GM23338 (cell line): ENCODE data around the gene ZNF331. TPM values are rescaled to one million over a fixed set of nuclear protein-coding genes. Genes with fewer than 3 reads are reported as not detected.

Experiments used
- ATAC-seq: fragments of 200-7000 bp; cut with Tn5 transposase; 3 replicates; pipeline ENCODE4 v1.9.1; 2020
- DNase-seq: peaks from one replicate; pipeline ENCODE4 v3.0.0-alpha.2; 2015; ENCODE audit warnings: low spot score
- H2AFZ ChIP-seq: fragments of 200-600 bp; sonication (generic); 2 replicates; pipeline ENCODE4 v1.8.0; 2016; ENCODE audit warnings: antibody characterized with exemption, mild to moderate bottlenecking, moderate library complexity
- H3F3A ChIP-seq: fragments of 200-600 bp; sonication (generic); replicated peaks from 2 replicates; pipeline ENCODE4 v1.8.0; 2017; ENCODE audit warnings: antibody characterized with exemption, mixed run types, low read depth
- H3K27ac ChIP-seq: fragments of 200-600 bp; sonication (generic); 2 replicates; pipeline ENCODE4 v1.6.1; 2016; ENCODE audit warnings: low read depth
- H3K27me3 ChIP-seq: fragments of 200-600 bp; sonication (generic); 2 replicates; pipeline ENCODE4 v1.8.0; 2016; ENCODE audit warnings: mild to moderate bottlenecking, mixed run types, moderate library complexity; ENCODE audit not compliant: insufficient read depth
- H3K36me3 ChIP-seq: fragments of 200-600 bp; sonication (generic); 2 replicates; pipeline ENCODE4 v1.8.0; 2016; ENCODE audit warnings: mild to moderate bottlenecking; ENCODE audit not compliant: insufficient read depth
- H3K4me1 ChIP-seq: fragments of 200-600 bp; sonication (generic); 2 replicates; pipeline ENCODE4 v1.8.0; 2016; ENCODE audit warnings: mild to moderate bottlenecking, moderate library complexity; ENCODE audit not compliant: insufficient read depth
- H3K4me2 ChIP-seq: fragments of 200-600 bp; sonication (generic); 2 replicates; pipeline ENCODE4 v1.7.1; 2017; ENCODE audit warnings: mixed run types
- H3K4me3 ChIP-seq: fragments of 200-600 bp; sonication (generic); 2 replicates; pipeline ENCODE4 v1.6.1; 2016; ENCODE audit warnings: mixed run types
- H3K79me2 ChIP-seq: fragments of 200-600 bp; sonication (generic); replicated peaks from 2 replicates; pipeline ENCODE4 v1.8.0; 2017; ENCODE audit warnings: mild to moderate bottlenecking; ENCODE audit not compliant: insufficient read depth
- H3K9me2 ChIP-seq: fragments of 200-600 bp; sonication (generic); 2 replicates; pipeline ENCODE4 v1.8.0; 2017; ENCODE audit not compliant: insufficient read depth
- H4K20me1 ChIP-seq: fragments of 200-600 bp; sonication (generic); replicated peaks from 2 replicates; pipeline ENCODE4 v1.8.0; 2017; ENCODE audit warnings: mild to moderate bottlenecking; ENCODE audit not compliant: insufficient read depth
- H3K27ac Mint-ChIP-seq: 2 replicates; pipeline ENCODE4 v1.8.0; 2020; ENCODE audit warnings: inconsistent platforms, mild to moderate bottlenecking, moderate library complexity, mixed read lengths
- H3K27me3 Mint-ChIP-seq: 3 replicates; pipeline ENCODE4 v1.8.0; 2022; ENCODE audit warnings: low read depth, mild to moderate bottlenecking, moderate library complexity, mixed read lengths, inconsistent platforms; ENCODE audit not compliant: insufficient read depth, poor library complexity
- H3K36me3 Mint-ChIP-seq: 3 replicates; pipeline ENCODE4 v1.8.0; 2021; ENCODE audit warnings: low read depth, mild to moderate bottlenecking, inconsistent platforms, moderate library complexity, mixed read lengths
- H3K4me1 Mint-ChIP-seq: 3 replicates; pipeline ENCODE4 v1.8.0; 2020; ENCODE audit warnings: mild to moderate bottlenecking, inconsistent platforms, mixed read lengths
- H3K4me3 Mint-ChIP-seq: 3 replicates; pipeline ENCODE4 v1.8.0; 2021; ENCODE audit warnings: moderate library complexity, mild to moderate bottlenecking, inconsistent platforms, mixed read lengths
- H3K9me3 Mint-ChIP-seq: 3 replicates; pipeline ENCODE4 v1.8.0; 2020; ENCODE audit warnings: moderate library complexity, mild to moderate bottlenecking, inconsistent platforms, mixed read lengths
- CREB1 ChIP-seq: fragments of 250-450 bp; sonication (Bioruptor Pico); IDR thresholded peaks from 2 replicates; pipeline ENCODE4 v1.5.0; 2020; ENCODE audit warnings: low read depth, mild to moderate bottlenecking, moderate library complexity
- EZH2 ChIP-seq: fragments of 200-600 bp; sonication (generic); IDR thresholded peaks from one replicate; pipeline ENCODE4 v1.8.0; 2017; ENCODE audit warnings: antibody characterized with exemption, mild to moderate bottlenecking, low read depth; ENCODE audit not compliant: unreplicated experiment
- JUNB ChIP-seq: IDR thresholded peaks from one replicate; pipeline ENCODE4 v1.6.1; 2016; ENCODE audit warnings: antibody characterized with exemption; ENCODE audit not compliant: unreplicated experiment
- NANOG ChIP-seq: IDR thresholded peaks from 2 replicates; pipeline ENCODE4 v1.6.1; 2016; ENCODE audit warnings: antibody characterized with exemption, borderline replicate concordance
- POLR2AphosphoS5 ChIP-seq: IDR thresholded peaks from 2 replicates; pipeline ENCODE4 v1.6.1; 2016; ENCODE audit warnings: antibody characterized with exemption, low read depth
- STAT1 ChIP-seq: IDR thresholded peaks from one replicate; pipeline ENCODE4 v1.6.1; 2016; ENCODE audit warnings: antibody characterized with exemption; ENCODE audit not compliant: unreplicated experiment
- ZNF114 ChIP-seq: fragments of 250-450 bp; sonication (Bioruptor Pico); IDR thresholded peaks from 2 replicates; pipeline ENCODE4 v1.5.0; 2020; ENCODE audit warnings: mild to moderate bottlenecking, moderate library complexity
- ZNF331 ChIP-seq: fragments of 250-450 bp; sonication (Bioruptor Pico); IDR thresholded peaks from 2 replicates; pipeline ENCODE4 v1.5.0; 2020; ENCODE audit warnings: low read depth, mild to moderate bottlenecking, moderate library complexity
- polyA plus RNA-seq: library from polyadenylated mRNA; unstranded; fragments of >200 nt; fragmentation: Nextera tagmentation; extraction: Ambion mirVana; gene quantifications from 2 replicates; pipeline ENCODE4 v1.2.1, GENCODE V29; 2016
- total RNA-seq: library from RNA; depleted of rRNA; stranded (reverse); fragments of >200 nt; shearing (Covaris generic); gene quantifications from 2 replicates; pipeline ENCODE4 v1.2.3, GENCODE V29; 2014
- TF ChIP-seq, protein P1 (sequence below): fragments of 250-450 bp; sonication (Bioruptor Pico); IDR thresholded peaks from 2 replicates; pipeline ENCODE4 v1.5.0; 2020; ENCODE audit warnings: mild to moderate bottlenecking, moderate library complexity
- TF ChIP-seq, protein P2 (sequence below): IDR thresholded peaks from one replicate; pipeline ENCODE4 v1.6.1; 2018; ENCODE audit warnings: antibody characterized with exemption; ENCODE audit not compliant: unreplicated experiment

Gene ZNF331
- total and polyA plus RNA-seq, 2 experiments from 2014 or later: 36.2 to 46.5 TPM

DNA sequence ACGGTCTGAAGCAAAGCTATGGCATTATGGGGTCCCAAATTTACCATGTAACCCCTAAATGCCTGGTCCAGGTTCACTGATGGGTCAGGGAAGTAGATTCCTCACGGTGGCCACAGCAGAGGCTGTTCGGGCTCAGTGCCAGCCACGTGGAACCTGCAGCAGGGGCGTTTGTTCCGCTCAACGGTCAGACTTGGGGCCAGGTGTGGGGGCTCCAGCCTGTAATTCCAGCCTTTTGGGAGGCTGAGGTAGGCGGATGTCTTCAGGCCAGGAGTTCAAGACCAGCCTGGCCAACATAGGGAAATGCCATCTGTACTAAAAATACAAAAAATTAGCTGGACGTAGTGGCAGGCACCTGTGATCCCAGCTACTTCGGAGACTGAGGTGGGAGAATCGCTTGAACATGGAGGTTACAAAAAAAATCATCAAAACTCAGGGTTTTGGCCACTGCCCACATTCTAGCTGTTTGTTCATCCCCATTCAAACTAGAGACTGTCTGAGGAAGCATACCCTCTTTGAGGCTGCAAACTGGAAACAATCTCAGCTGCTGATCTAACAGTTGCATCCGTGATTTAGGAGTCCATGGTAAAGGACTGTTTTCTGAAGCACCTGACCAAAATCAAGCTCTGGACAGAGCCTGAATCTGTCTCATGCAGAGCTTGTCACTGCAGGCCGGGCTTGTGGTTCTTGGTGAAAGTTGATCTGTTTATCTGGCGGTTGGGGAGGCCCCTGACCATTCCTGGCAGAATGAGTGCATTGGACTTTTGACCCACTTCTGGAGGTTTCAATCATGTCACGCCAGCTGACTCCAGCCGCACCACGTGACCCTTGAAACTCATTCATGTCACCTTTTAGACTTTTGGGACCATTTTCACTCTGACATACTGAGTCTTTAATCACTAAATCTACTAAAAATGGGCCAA lies 30.2 kb upstream of the ZNF331 start:
- Mint-ChIP-seq H3K27me3 (peaks cover 17% of the 10 kb centered on the region), H3K27ac (no peak overlapping the region), H3K9me3 (no peaks in the 10 kb centered on the region), H3K4me1 (peaks cover 25% of the 10 kb centered on the region), H3K36me3 (no peaks in the 10 kb centered on the region; the same call in 2 of the 3 replicates), H3K4me3 (no peak overlapping the region)
- Histone ChIP-seq H3K36me3 (no peaks in the 10 kb centered on the region), H3F3A (peaks cover 16% of the 10 kb centered on the region), H3K27ac (no peak overlapping the region), H3K79me2 (no peaks in the 10 kb centered on the region), H4K20me1 (peaks cover 4% of the 10 kb centered on the region; the same call in 1 of the 2 replicates), H3K9me2 (no peaks in the 10 kb centered on the region), H3K4me2 (no peak overlapping the region), H3K4me3 (no peak overlapping the region), H3K4me1 (peaks cover 21% of the 10 kb centered on the region; the same call in 1 of the 2 replicates), H3K27me3 (no peaks in the 10 kb centered on the region), H2AFZ (no peak overlapping the region)
- no peak for TF ChIP-seq ZNF331 (CRISPR knock-in tag)
- no peak for TF ChIP-seq EZH2
- TF ChIP-seq JUNB: no peak
- no peak for DNase-seq
- ATAC-seq: no peak

DNA sequence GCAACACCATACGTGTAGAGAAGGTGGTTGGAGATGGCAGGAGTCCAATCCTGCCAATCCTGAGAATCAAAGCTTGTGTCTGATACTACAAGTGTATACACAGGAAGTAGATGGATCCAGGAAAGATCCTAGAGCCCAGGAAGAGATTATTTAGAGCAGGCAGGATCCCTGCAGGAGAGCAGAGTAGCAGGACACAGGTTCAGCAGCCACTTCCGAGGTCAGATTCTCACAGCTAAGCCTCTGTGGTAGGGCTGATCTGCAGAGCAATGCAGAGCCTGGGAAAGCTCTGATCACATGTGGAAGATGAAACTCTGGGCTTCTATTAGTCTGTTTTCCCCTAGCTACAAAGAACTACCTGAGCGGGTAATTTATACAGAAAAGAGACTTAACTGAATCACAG lies 28.5 kb upstream of the ZNF331 start:
- H3K9me2 ChIP-seq: no peaks in the 10 kb centered on the region
- peaks cover 19% of the 10 kb centered on the region for H3K4me1 Mint-ChIP-seq
- H3K4me2 ChIP-seq: no peak overlapping the region
- TF ChIP-seq, protein P1, sequence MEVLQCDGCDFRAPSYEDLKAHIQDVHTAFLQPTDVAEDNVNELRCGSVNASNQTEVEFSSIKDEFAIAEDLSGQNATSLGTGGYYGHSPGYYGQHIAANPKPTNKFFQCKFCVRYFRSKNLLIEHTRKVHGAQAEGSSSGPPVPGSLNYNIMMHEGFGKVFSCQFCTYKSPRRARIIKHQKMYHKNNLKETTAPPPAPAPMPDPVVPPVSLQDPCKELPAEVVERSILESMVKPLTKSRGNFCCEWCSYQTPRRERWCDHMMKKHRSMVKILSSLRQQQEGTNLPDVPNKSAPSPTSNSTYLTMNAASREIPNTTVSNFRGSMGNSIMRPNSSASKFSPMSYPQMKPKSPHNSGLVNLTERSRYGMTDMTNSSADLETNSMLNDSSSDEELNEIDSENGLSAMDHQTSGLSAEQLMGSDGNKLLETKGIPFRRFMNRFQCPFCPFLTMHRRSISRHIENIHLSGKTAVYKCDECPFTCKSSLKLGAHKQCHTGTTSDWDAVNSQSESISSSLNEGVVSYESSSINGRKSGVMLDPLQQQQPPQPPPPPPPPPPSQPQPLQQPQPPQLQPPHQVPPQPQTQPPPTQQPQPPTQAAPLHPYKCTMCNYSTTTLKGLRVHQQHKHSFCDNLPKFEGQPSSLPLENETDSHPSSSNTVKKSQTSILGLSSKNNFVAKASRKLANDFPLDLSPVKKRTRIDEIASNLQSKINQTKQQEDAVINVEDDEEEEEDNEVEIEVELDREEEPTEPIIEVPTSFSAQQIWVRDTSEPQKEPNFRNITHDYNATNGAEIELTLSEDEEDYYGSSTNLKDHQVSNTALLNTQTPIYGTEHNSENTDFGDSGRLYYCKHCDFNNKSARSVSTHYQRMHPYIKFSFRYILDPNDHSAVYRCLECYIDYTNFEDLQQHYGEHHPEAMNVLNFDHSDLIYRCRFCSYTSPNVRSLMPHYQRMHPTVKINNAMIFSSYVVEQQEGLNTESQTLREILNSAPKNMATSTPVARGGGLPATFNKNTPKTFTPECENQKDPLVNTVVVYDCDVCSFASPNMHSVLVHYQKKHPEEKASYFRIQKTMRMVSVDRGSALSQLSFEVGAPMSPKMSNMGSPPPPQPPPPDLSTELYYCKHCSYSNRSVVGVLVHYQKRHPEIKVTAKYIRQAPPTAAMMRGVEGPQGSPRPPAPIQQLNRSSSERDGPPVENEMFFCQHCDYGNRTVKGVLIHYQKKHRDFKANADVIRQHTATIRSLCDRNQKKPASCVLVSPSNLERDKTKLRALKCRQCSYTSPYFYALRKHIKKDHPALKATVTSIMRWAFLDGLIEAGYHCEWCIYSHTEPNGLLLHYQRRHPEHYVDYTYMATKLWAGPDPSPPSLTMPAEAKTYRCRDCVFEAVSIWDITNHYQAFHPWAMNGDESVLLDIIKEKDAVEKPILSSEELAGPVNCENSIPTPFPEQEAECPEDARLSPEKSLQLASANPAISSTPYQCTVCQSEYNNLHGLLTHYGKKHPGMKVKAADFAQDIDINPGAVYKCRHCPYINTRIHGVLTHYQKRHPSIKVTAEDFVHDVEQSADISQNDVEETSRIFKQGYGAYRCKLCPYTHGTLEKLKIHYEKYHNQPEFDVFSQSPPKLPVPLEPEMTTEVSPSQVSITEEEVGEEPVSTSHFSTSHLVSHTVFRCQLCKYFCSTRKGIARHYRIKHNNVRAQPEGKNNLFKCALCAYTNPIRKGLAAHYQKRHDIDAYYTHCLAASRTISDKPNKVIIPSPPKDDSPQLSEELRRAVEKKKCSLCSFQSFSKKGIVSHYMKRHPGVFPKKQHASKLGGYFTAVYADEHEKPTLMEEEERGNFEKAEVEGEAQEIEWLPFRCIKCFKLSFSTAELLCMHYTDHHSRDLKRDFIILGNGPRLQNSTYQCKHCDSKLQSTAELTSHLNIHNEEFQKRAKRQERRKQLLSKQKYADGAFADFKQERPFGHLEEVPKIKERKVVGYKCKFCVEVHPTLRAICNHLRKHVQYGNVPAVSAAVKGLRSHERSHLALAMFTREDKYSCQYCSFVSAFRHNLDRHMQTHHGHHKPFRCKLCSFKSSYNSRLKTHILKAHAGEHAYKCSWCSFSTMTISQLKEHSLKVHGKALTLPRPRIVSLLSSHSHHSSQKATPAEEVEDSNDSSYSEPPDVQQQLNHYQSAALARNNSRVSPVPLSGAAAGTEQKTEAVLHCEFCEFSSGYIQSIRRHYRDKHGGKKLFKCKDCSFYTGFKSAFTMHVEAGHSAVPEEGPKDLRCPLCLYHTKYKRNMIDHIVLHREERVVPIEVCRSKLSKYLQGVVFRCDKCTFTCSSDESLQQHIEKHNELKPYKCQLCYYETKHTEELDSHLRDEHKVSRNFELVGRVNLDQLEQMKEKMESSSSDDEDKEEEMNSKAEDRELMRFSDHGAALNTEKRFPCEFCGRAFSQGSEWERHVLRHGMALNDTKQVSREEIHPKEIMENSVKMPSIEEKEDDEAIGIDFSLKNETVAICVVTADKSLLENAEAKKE (CRISPR knock-in tag): no peak
- TF ChIP-seq EZH2: no peak
- TF ChIP-seq, protein P2, sequence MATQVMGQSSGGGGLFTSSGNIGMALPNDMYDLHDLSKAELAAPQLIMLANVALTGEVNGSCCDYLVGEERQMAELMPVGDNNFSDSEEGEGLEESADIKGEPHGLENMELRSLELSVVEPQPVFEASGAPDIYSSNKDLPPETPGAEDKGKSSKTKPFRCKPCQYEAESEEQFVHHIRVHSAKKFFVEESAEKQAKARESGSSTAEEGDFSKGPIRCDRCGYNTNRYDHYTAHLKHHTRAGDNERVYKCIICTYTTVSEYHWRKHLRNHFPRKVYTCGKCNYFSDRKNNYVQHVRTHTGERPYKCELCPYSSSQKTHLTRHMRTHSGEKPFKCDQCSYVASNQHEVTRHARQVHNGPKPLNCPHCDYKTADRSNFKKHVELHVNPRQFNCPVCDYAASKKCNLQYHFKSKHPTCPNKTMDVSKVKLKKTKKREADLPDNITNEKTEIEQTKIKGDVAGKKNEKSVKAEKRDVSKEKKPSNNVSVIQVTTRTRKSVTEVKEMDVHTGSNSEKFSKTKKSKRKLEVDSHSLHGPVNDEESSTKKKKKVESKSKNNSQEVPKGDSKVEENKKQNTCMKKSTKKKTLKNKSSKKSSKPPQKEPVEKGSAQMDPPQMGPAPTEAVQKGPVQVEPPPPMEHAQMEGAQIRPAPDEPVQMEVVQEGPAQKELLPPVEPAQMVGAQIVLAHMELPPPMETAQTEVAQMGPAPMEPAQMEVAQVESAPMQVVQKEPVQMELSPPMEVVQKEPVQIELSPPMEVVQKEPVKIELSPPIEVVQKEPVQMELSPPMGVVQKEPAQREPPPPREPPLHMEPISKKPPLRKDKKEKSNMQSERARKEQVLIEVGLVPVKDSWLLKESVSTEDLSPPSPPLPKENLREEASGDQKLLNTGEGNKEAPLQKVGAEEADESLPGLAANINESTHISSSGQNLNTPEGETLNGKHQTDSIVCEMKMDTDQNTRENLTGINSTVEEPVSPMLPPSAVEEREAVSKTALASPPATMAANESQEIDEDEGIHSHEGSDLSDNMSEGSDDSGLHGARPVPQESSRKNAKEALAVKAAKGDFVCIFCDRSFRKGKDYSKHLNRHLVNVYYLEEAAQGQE: no peak
- TF ChIP-seq ZNF331 (CRISPR knock-in tag): no peak
- TF ChIP-seq NANOG: no peak
- no peak for TF ChIP-seq JUNB
- no peak for TF ChIP-seq CREB1 (CRISPR knock-in tag)
- no peak for TF ChIP-seq ZNF114 (CRISPR knock-in tag)
- no peak for TF ChIP-seq POLR2AphosphoS5
- no peak for TF ChIP-seq STAT1
- H3K79me2 ChIP-seq: no peaks in the 10 kb centered on the region
- H3K9me3 Mint-ChIP-seq: no peaks in the 10 kb centered on the region
- H3K36me3 ChIP-seq: no peaks in the 10 kb centered on the region
- H3K4me3 Mint-ChIP-seq: no peak overlapping the region
- H3K4me1 ChIP-seq: peaks cover 13% of the 10 kb centered on the region; the same call in 1 of the 2 replicates
- no peak overlapping the region for H2AFZ ChIP-seq
- H3K4me3 ChIP-seq: no peak overlapping the region
- no peaks in the 10 kb centered on the region; the same call in 2 of the 3 replicates for H3K36me3 Mint-ChIP-seq
- ATAC-seq (no peak), DNase-seq (no peak)
- peaks cover 13% of the 10 kb centered on the region for H3F3A ChIP-seq
- peaks cover 15% of the 10 kb centered on the region for H3K27me3 Mint-ChIP-seq
- H4K20me1 ChIP-seq: peaks cover 4% of the 10 kb centered on the region; the same call in 1 of the 2 replicates
- H3K27ac Mint-ChIP-seq: no peak overlapping the region
- H3K27ac ChIP-seq: no peak overlapping the region
- H3K27me3 ChIP-seq: no peaks in the 10 kb centered on the region
